ENCODE measurements around the gene TTC39A. TPM values are rescaled to one million over a fixed set of nuclear protein-coding genes. Genes with fewer than 3 reads are reported as not detected.
A peak's percentile ranks its signal among the peaks of the same experiment; 100 is the strongest.

Gene TTC39A
- total and polyA plus RNA-seq, 2 donors (not counting 1 experiment from before 2014, with no cell fraction given), result 0.28 to 1.5 TPM

- H3K9ac ChIP-seq (ENCODE audit: insufficient read depth, low read length), result no peak overlapping the region
- H3K4me3 ChIP-seq (replicated peaks in 1 of 4; ENCODE audit: control extremely low read depth in 1 of 4, insufficient read depth in 1 of 4, low read depth in 3 of 4, low read length in 4 of 4), result no peak overlapping the region
- H4K20me1 ChIP-seq (ENCODE audit: control insufficient read depth, extremely low read depth, insufficient read depth, low read length), result no peaks in the 10 kb centered on the region
- no peaks in the 10 kb centered on the region for H3K9me3 ChIP-seq (ENCODE audit: control insufficient read depth, insufficient read depth, low read depth, low read length)
- no peaks in the 10 kb centered on the region for H3K79me2 ChIP-seq (ENCODE audit: control insufficient read depth, insufficient read depth, low read length)
- no peak overlapping the region for H3K4me2 ChIP-seq (ENCODE audit: extremely low read depth, insufficient read depth, low read length)
- H3K36me3 ChIP-seq (ENCODE audit: control insufficient read depth, insufficient read depth, low read length), result no peaks in the 10 kb centered on the region
- no peak overlapping the region for H3K27ac ChIP-seq (ENCODE audit: insufficient read depth, low read length)
- H2AFZ ChIP-seq (ENCODE audit: low read length), result no peak overlapping the region
- no peak for DNase-seq (ENCODE audit: low read depth in 2 of 2)
- no peak for TF ChIP-seq CTCF (conservative IDR thresholded peaks at IDR 0.05 in 1 of 2, IDR thresholded peaks at IDR 0.05 in 1 of 2; ENCODE audit: low read depth in 1 of 2, low read length in 2 of 2)
- no peak for TF ChIP-seq EZH2 (IDR thresholded peaks at IDR 0.05; ENCODE audit: low read length, missing control alignments)
- peaks cover 10% of the 10 kb centered on the region for H3K4me1 ChIP-seq (ENCODE audit: control insufficient read depth, extremely low read depth, insufficient read depth, low read length)
- H3K27me3 ChIP-seq (ENCODE audit: control insufficient read depth, insufficient read depth, low read length), result no peaks in the 10 kb centered on the region
Measured at GRCh38 chr1:51317798-51318197, 12.6 kb downstream of the TTC39A start.

- Histone ChIP-seq H3K27ac (ENCODE audit: insufficient read depth, low read length) (no peak overlapping the region), H3K79me2 (ENCODE audit: control insufficient read depth, insufficient read depth, low read length) (no peaks in the 10 kb centered on the region), H3K4me3 (replicated peaks in 1 of 4; ENCODE audit: control extremely low read depth in 1 of 4, insufficient read depth in 1 of 4, low read depth in 3 of 4, low read length in 4 of 4) (no peak overlapping the region), H2AFZ (ENCODE audit: low read length) (no peak overlapping the region), H3K4me2 (ENCODE audit: extremely low read depth, insufficient read depth, low read length) (no peak overlapping the region), H3K9ac (ENCODE audit: insufficient read depth, low read length) (no peak overlapping the region), H3K9me3 (ENCODE audit: control insufficient read depth, insufficient read depth, low read depth, low read length) (no peaks in the 10 kb centered on the region), H3K36me3 (ENCODE audit: control insufficient read depth, insufficient read depth, low read length) (no peaks in the 10 kb centered on the region), H3K27me3 (ENCODE audit: control insufficient read depth, insufficient read depth, low read length) (no peaks in the 10 kb centered on the region), H4K20me1 (ENCODE audit: control insufficient read depth, extremely low read depth, insufficient read depth, low read length) (no peaks in the 10 kb centered on the region), H3K4me1 (ENCODE audit: control insufficient read depth, extremely low read depth, insufficient read depth, low read length) (peaks cover 10% of the 10 kb centered on the region)
- TF ChIP-seq CTCF (conservative IDR thresholded peaks at IDR 0.05 in 1 of 2, IDR thresholded peaks at IDR 0.05 in 1 of 2; ENCODE audit: low read depth in 1 of 2, low read length in 2 of 2), result no peak
- DNase-seq (ENCODE audit: low read depth in 2 of 2), result peak in 1 of 2 donors; percentile 27
Measured at GRCh38 chr1:51316846-51317120, 13.6 kb downstream of the TTC39A start.

GRCh38 chr1:51316113-51316845 is 14.1 kb downstream of the TTC39A start:
- Histone ChIP-seq H3K9ac (ENCODE audit: insufficient read depth, low read length) (no peak overlapping the region), H3K79me2 (ENCODE audit: control insufficient read depth, insufficient read depth, low read length) (no peaks in the 10 kb centered on the region), H3K36me3 (ENCODE audit: control insufficient read depth, insufficient read depth, low read length) (no peaks in the 10 kb centered on the region), H3K9me3 (ENCODE audit: control insufficient read depth, insufficient read depth, low read depth, low read length) (no peaks in the 10 kb centered on the region), H3K27me3 (ENCODE audit: control insufficient read depth, insufficient read depth, low read length) (no peaks in the 10 kb centered on the region), H3K4me2 (ENCODE audit: extremely low read depth, insufficient read depth, low read length) (no peak overlapping the region), H3K4me1 (ENCODE audit: control insufficient read depth, extremely low read depth, insufficient read depth, low read length) (peaks cover 10% of the 10 kb centered on the region), H4K20me1 (ENCODE audit: control insufficient read depth, extremely low read depth, insufficient read depth, low read length) (no peaks in the 10 kb centered on the region), H3K27ac (ENCODE audit: insufficient read depth, low read length) (no peak overlapping the region), H2AFZ (ENCODE audit: low read length) (no peak overlapping the region), H3K4me3 (replicated peaks in 1 of 4; ENCODE audit: control extremely low read depth in 1 of 4, insufficient read depth in 1 of 4, low read depth in 3 of 4, low read length in 4 of 4) (no peak overlapping the region)
- DNase-seq (ENCODE audit: low read depth in 2 of 2), result no peak
- TF ChIP-seq CTCF (conservative IDR thresholded peaks at IDR 0.05 in 1 of 2, IDR thresholded peaks at IDR 0.05 in 1 of 2; ENCODE audit: low read depth in 1 of 2, low read length in 2 of 2) (no peak), EZH2 (IDR thresholded peaks at IDR 0.05; ENCODE audit: low read length, missing control alignments) (no peak)
